ENCODE data around the gene LRP1B. TPM values are rescaled to one million over a fixed set of nuclear protein-coding genes. Genes with fewer than 3 reads are reported as not detected.
"Not testable (repeated sequence)": the region's sequence is repeated elsewhere in the genome, so short reads cannot be mapped to it uniquely, and the experiment has no call there.

LRP1B gene
- total RNA-seq, 3 donors from 2014 or later = 2.3 to 29.8 (median 21.8) TPM

DNA sequence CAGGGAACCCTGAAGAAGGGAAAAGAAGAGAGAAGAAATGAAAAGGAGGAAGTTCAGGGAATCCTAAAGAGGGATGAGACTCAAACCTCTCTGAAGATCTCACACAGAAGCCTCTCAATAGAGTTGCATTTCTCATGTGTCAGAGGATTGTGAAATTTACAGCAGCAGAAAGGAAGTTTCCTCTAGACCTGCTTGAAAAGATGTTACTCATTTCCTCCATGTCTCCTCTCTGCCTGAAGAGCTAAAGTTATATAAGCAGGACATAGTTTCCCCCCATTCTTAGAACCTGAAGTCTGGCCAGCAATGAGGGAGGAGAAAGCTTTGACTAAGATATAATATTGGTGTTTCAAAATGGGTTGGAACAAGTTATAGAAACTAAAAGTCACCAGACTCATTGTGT lies 1155.6 kb downstream of the LRP1B start:
- intact Hi-C loops (cut with DNase I; ENCODE audit: low total_unique reads) = no loop called here
- Histone ChIP-seq H3K4me3 (no peak overlapping the region), H3K36me3 (no peaks in the 10 kb centered on the region), H3K4me1 (no peaks in the 10 kb centered on the region), H3K27ac (no peak overlapping the region), H3K27me3 (no peaks in the 10 kb centered on the region), H3K9me3 (no peaks in the 10 kb centered on the region)
- TF ChIP-seq POLR2AphosphoS5 (IDR thresholded peaks at IDR 0.05) = no peak
- TF ChIP-seq, protein P1, sequence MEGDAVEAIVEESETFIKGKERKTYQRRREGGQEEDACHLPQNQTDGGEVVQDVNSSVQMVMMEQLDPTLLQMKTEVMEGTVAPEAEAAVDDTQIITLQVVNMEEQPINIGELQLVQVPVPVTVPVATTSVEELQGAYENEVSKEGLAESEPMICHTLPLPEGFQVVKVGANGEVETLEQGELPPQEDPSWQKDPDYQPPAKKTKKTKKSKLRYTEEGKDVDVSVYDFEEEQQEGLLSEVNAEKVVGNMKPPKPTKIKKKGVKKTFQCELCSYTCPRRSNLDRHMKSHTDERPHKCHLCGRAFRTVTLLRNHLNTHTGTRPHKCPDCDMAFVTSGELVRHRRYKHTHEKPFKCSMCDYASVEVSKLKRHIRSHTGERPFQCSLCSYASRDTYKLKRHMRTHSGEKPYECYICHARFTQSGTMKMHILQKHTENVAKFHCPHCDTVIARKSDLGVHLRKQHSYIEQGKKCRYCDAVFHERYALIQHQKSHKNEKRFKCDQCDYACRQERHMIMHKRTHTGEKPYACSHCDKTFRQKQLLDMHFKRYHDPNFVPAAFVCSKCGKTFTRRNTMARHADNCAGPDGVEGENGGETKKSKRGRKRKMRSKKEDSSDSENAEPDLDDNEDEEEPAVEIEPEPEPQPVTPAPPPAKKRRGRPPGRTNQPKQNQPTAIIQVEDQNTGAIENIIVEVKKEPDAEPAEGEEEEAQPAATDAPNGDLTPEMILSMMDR (IDR thresholded peaks at IDR 0.05) = no peak
- TF ChIP-seq POLR2A (IDR thresholded peaks at IDR 0.05) = no peak
- no peak for DNase-seq (ENCODE audit: low spot score in 2 of 2)

DNA sequence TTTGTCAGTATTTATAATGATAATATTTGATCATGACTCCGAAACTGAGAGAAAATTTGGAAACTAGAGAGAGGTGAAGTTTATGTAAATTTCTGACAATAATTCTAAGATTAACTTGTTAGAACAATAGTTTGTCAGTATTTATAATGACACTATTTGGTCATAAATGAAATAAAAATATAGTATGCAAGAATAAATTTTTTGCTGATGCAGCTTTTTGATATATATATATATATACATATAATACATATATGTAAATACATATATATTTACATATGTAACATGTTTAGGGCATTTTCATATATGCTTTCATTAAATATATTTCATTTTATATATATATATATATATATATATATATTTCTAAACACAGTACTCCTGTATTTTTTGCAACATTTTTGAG lies 1158.1 kb downstream of the LRP1B start:
- Histone ChIP-seq H3K9me3 (no peaks in the 10 kb centered on the region), H3K4me3 (no peak overlapping the region), H3K4me1 (no peaks in the 10 kb centered on the region), H3K36me3 (no peaks in the 10 kb centered on the region), H3K27ac (no peak overlapping the region), H3K27me3 (no peaks in the 10 kb centered on the region)
- no peak for DNase-seq (ENCODE audit: low spot score in 2 of 2)
- intact Hi-C loops (cut with DNase I; ENCODE audit: low total_unique reads) = no loop called here
- TF ChIP-seq POLR2AphosphoS5 (IDR thresholded peaks at IDR 0.05) = no peak
- TF ChIP-seq POLR2A (IDR thresholded peaks at IDR 0.05) = no peak

DNA sequence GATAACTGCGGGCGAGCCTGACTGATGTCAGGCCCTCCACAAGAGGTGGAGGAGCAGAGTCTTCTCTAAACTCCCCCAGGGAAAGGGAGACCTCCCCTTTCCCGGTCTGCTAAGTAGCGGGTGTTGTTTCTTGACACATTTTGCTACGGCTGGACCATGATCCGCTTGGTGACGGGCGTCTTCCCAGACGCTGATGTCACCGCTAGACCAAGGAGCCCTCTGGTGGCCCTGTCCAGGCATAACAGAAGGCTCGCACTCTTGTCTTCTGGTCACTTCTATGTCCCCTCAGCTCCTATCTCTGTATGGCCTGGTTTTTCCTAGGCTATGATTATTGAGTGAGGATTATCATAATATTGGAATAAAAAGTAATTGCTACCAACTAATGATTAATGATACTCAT lies 1166.5 kb downstream of the LRP1B start:
- DNase-seq (ENCODE audit: low spot score in 2 of 2); H3K4me1 ChIP-seq; H3K27ac ChIP-seq; H3K4me3 ChIP-seq; intact Hi-C loops (cut with DNase I; ENCODE audit: low total_unique reads); H3K27me3 ChIP-seq; H3K36me3 ChIP-seq; H3K9me3 ChIP-seq: not testable (repeated sequence)

DNA sequence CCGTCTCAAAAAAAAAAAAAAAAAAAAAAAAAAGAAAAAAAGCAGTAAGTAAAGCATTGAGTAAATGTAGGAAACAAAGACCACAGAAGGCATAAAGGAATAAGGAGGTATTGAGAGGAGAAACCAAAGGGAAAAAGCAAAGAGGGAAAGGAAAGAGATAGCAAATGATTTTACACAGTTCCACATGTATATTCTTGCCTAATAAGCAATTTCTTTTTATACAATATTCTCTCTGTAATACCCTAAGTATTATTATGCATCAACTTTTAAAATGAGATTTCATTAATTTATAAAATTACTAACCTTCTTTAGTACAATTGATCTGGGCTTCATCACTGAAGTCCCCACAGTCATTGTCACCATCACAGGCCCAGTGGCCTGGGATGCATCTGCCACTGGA lies 1180.9 kb downstream of the LRP1B start:
- no peak overlapping the region for H3K4me3 ChIP-seq
- H3K27ac ChIP-seq = no peak overlapping the region
- H3K4me1 ChIP-seq = no peaks in the 10 kb centered on the region
- TF ChIP-seq POLR2A (IDR thresholded peaks at IDR 0.05) (no peak), POLR2AphosphoS5 (IDR thresholded peaks at IDR 0.05) (no peak)
- TF ChIP-seq, protein P1 (IDR thresholded peaks at IDR 0.05) = no peak
- H3K9me3 ChIP-seq = no peaks in the 10 kb centered on the region
- intact Hi-C loops (cut with DNase I; ENCODE audit: low total_unique reads) = no loop called here
- H3K27me3 ChIP-seq = no peaks in the 10 kb centered on the region
- no peaks in the 10 kb centered on the region for H3K36me3 ChIP-seq
- DNase-seq (ENCODE audit: low spot score in 2 of 2) = no peak

DNA sequence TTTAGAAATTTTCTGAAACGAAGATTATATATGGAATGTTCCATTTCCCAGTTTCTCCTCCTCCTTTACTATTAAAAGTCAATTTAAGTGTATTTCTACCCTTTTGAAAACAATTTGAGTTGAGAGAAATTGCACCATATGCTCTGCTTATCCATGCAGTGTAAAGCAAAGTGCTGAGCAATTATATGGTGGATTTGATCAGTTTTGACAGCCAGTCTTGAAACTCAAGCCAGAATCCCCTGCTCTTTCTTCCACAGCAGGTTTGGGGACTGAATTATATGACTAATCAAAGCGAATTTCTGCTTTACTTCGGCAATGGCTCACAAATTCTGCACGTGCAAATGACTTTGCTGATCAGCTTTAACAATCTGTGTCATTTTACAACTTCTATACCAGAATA lies 1183.6 kb downstream of the LRP1B start:
- TF ChIP-seq POLR2A (IDR thresholded peaks at IDR 0.05) (no peak), POLR2AphosphoS5 (IDR thresholded peaks at IDR 0.05) (no peak)
- TF ChIP-seq, protein P1 (IDR thresholded peaks at IDR 0.05) = no peak
- Histone ChIP-seq H3K36me3 (no peaks in the 10 kb centered on the region), H3K4me1 (no peaks in the 10 kb centered on the region), H3K4me3 (no peak overlapping the region), H3K9me3 (no peaks in the 10 kb centered on the region), H3K27me3 (no peaks in the 10 kb centered on the region), H3K27ac (no peak overlapping the region)
- intact Hi-C loops (cut with DNase I; ENCODE audit: low total_unique reads) = no loop called here
- no peak for DNase-seq (ENCODE audit: low spot score in 2 of 2)

DNA sequence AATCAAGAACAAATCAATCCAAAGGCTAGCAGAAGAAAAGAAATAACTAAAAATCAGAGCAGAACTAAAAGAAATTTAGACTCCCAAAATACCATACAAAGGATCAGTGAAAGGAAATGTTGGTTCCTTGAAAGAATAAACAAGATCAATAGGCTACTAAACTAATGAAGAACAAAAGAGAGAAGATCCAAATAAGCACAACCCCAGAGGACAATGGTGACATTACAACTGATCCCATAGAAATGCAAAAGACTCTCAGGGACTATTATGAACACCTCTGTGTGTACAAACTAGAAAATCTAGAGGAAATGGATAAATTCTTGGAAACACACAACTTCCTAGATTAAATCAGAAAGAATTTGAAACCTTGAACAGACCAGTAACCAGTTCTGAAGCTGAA lies 1186.9 kb downstream of the LRP1B start:
- Histone ChIP-seq H3K27me3 (no peaks in the 10 kb centered on the region), H3K27ac (no peak overlapping the region), H3K4me3 (no peak overlapping the region), H3K36me3 (no peaks in the 10 kb centered on the region), H3K4me1 (no peaks in the 10 kb centered on the region), H3K9me3 (no peaks in the 10 kb centered on the region)
- TF ChIP-seq POLR2A (IDR thresholded peaks at IDR 0.05) = no peak
- TF ChIP-seq POLR2AphosphoS5 (IDR thresholded peaks at IDR 0.05) = no peak
- TF ChIP-seq, protein P1 (IDR thresholded peaks at IDR 0.05) = no peak
- intact Hi-C loops (cut with DNase I; ENCODE audit: low total_unique reads) = no loop called here
- DNase-seq (ENCODE audit: low spot score in 2 of 2) = no peak

All from breast epithelium (tissue), 4 donors.